HepG2 (cell line): Measurements from ENCODE around the gene ARMH3. TPM values are rescaled to one million over a fixed set of nuclear protein-coding genes. Genes with fewer than 3 reads are reported as not detected.
A peak's percentile ranks its signal among the peaks of the same experiment; 100 is the strongest.

Source experiments
- ATAC-seq: fragments of 200-7000 bp; cut with Tn5 transposase; 3 replicates; pipeline ENCODE4 v1.9.1; 2020; ENCODE audit warnings: mild to moderate bottlenecking, moderate library complexity
- BruUV-seq: library from RNA; stranded (reverse); fragments of 400-500 nt; replicated peaks from 2 replicates; lab custom pipeline; 2021; lab: Mats Ljungman, UMichigan
- CTCF ChIA-PET: fragments of 300-600 bp; formaldehyde crosslinking; extraction: SDS; loops from one replicate; lab custom pipeline; 2021; ENCODE audit warnings: low total read pairs, inconsistent platforms, low intra/inter-chr PET ratio; lab: Yijun Ruan, JAX
- POLR2A ChIA-PET: fragments of 350-600 bp; sonication (Branson Sonifier 250); formaldehyde crosslinking; loops from one replicate; lab custom pipeline; 2020; ENCODE audit warnings: antibody characterized with exemption, inconsistent platforms; lab: Yijun Ruan, JAX
- DNase-seq: peaks from one replicate; pipeline ENCODE4 v3.0.0-alpha.2; 2015; ENCODE audit warnings: low spot score
- FAIRE-seq: peaks from 3 replicates; lab custom pipeline; 2011; peaks lifted over from hg19 to GRCh38; lab: Jason Lieb, UNC
- H2AFZ ChIP-seq: one replicate; pipeline ENCODE4 v1.6.1; 2011; ENCODE audit warnings: low read length, inconsistent platforms
- H3K27ac ChIP-seq: fragments of 300-600 bp; 3 replicates; pipeline ENCODE4 v1.8.0; 2011; ENCODE audit warnings: mixed run types, mild to moderate bottlenecking, mixed read lengths, low read length, inconsistent platforms; ENCODE audit not compliant: insufficient read depth; ENCODE audit errors: extremely low read length
- H3K27me3 ChIP-seq, 2 experiments: fragments of 200-600 bp in 1 of 2; 2 replicates in 1 of 2; 3 replicates in 1 of 2; pipeline versions ENCODE4 v1.6.0 to v1.8.0; 2011; ENCODE audit warnings: low read length in 2 of 2, mild to moderate bottlenecking in 2 of 2, moderate library complexity in 2 of 2, inconsistent platforms in 1 of 2; ENCODE audit not compliant: insufficient read depth in 2 of 2, control insufficient read depth in 1 of 2
- H3K36me3 ChIP-seq, 2 experiments: fragments of 200-600 bp in 1 of 2; replicated peaks in 1 of 2; 2 replicates in 1 of 2; 3 replicates in 1 of 2; pipeline versions ENCODE4 v1.5.1 to v1.8.0; 2011; ENCODE audit warnings: low read length in 2 of 2, inconsistent platforms in 1 of 2; ENCODE audit not compliant: insufficient read depth in 2 of 2, control insufficient read depth in 1 of 2
- H3K4me1 ChIP-seq: 2 replicates; pipeline ENCODE4 v1.5.1; 2012; ENCODE audit warnings: low read length, inconsistent platforms; ENCODE audit not compliant: insufficient read depth
- H3K4me2 ChIP-seq: 2 replicates; pipeline ENCODE4 v1.6.0; 2011; ENCODE audit warnings: low read depth, low read length, inconsistent platforms
- H3K4me3 ChIP-seq, 3 experiments: fragments of 200-600 bp in 1 of 3; sonication (generic), shearing (Covaris generic) in 1 of 3; replicated peaks in 1 of 3; 2 replicates each; pipeline ENCODE4 v1.5.1; 2011 to 2016; ENCODE audit warnings: low read length in 3 of 3, inconsistent platforms in 2 of 3, low read depth in 2 of 3, mild to moderate bottlenecking in 2 of 3, control low read depth in 1 of 3, mixed read lengths in 1 of 3; ENCODE audit not compliant: insufficient read depth in 1 of 3
- H3K79me2 ChIP-seq: one replicate; pipeline ENCODE4 v1.6.1; 2011; ENCODE audit warnings: low read length, inconsistent platforms; ENCODE audit not compliant: insufficient read depth
- H3K9ac ChIP-seq: 2 replicates; pipeline ENCODE4 v1.6.0; 2011; ENCODE audit warnings: mild to moderate bottlenecking, low read depth, low read length, inconsistent platforms; ENCODE audit not compliant: insufficient read depth
- H3K9me3 ChIP-seq: 2 replicates; pipeline ENCODE4 v1.5.1; 2012; ENCODE audit warnings: mild to moderate bottlenecking, low read length
- H4K20me1 ChIP-seq: 2 replicates; pipeline ENCODE4 v1.6.0; 2011; ENCODE audit warnings: inconsistent platforms, mild to moderate bottlenecking, low read length, moderate library complexity; ENCODE audit not compliant: insufficient read depth
- HBP1 ChIP-seq: IDR thresholded peaks from 2 replicates; pipeline ENCODE4 v1.6.1; 2016; ENCODE audit warnings: low read depth, control low read depth
- HNF4G ChIP-seq, 2 experiments: sonication (generic) in 1 of 2; formaldehyde crosslinking in 1 of 2; IDR thresholded peaks; 2 replicates each; pipeline versions ENCODE4 v1.4.0 to v1.6.1; 2011 to 2020; ENCODE audit warnings: borderline replicate concordance in 2 of 2, low read depth in 2 of 2, mild to moderate bottlenecking in 2 of 2, low read length in 1 of 2, missing genetic modification reagents in 1 of 2, moderate library complexity in 1 of 2
- JARID2 ChIP-seq: sonication (generic); formaldehyde crosslinking; IDR thresholded peaks from 2 replicates; pipeline ENCODE4 v1.8.1; 2023; ENCODE audit warnings: missing genetic modification reagents, inconsistent platforms; ENCODE audit not compliant: insufficient replicate concordance
- REST ChIP-seq, 2 experiments: IDR thresholded peaks; 2 replicates each; pipeline ENCODE4 v1.6.1; 2011 to 2012; ENCODE audit warnings: low read length in 2 of 2, borderline replicate concordance in 1 of 2, low read depth in 1 of 2, mild to moderate bottlenecking in 1 of 2, moderate library complexity in 1 of 2
- SETDB1 ChIP-seq: sonication (generic); formaldehyde crosslinking; IDR thresholded peaks from 2 replicates; pipeline ENCODE4 v1.5.1; 2020; ENCODE audit warnings: missing genetic modification reagents, mild to moderate bottlenecking, borderline replicate concordance
- SSRP1 ChIP-seq: IDR thresholded peaks from 2 replicates; pipeline ENCODE4 v1.6.1; 2016; ENCODE audit warnings: control low read depth
- ZFP91 ChIP-seq: sonication (generic); formaldehyde crosslinking; IDR thresholded peaks from 2 replicates; pipeline ENCODE4 v1.9.0; 2022; ENCODE audit warnings: missing genetic modification reagents, mild to moderate bottlenecking, borderline replicate concordance
- WGBS: methylation state at CpG from one replicate; pipeline ENCODE4 v1.1.6; 2017; ENCODE audit warnings: low lambda C conversion rate; 5-methylcytosine and 5-hydroxymethylcytosine counted together
- in situ Hi-C: cut with HindIII; loops from 2 replicates; pipeline ENCODE4 v1.10.0; 2017; ENCODE audit warnings: low pct_unique_long_range_greater_than_20kb; ENCODE audit not compliant: extremely low pct_ligation_motif_present
- intact Hi-C: fragments of 100-400 bp; cut with micrococcal nuclease; formaldehyde crosslinking; loops from one replicate; pipeline ENCODE4 v1.10.0; 2022; ENCODE audit not compliant: unreplicated experiment
- polyA plus RNA-seq, 8 experiments: library from polyadenylated mRNA; depleted of rRNA in 3 of 8; stranded (reverse) in 7 of 8; unstranded in 1 of 8; fragments of >200 nt; fragmentation: Illumina TruSeq in 4 of 8; extraction: Trizol in 4 of 8; gene quantifications; 2 replicates each; pipeline versions ENCODE4 v1.2.1 to v1.2.3, GENCODE V29; 2011 to 2016; ENCODE audit warnings: low read depth in 4 of 8, missing spikeins in 1 of 8, mixed read lengths in 1 of 8; ENCODE audit not compliant: insufficient read depth in 1 of 8
- total RNA-seq, 5 experiments: library from RNA; depleted of rRNA; stranded (reverse); fragments of >200 nt; fragmentation: Illumina TruSeq; extraction: Trizol; gene quantifications; 2 replicates each; pipeline ENCODE4 v1.2.3, GENCODE V29; 2016; ENCODE audit warnings: low read depth in 1 of 5
- TF ChIP-seq, protein P1 (sequence below): IDR thresholded peaks from 2 replicates; pipeline ENCODE4 v1.6.1; 2012; ENCODE audit warnings: low read length, improper control_type of control experiment

ARMH3 gene
- total and polyA plus RNA-seq, 2 of the 13 experiments (the other 11 are each of a cell fraction or from before 2014, with no cell fraction given) = 8.4 to 16.9 TPM

- Histone ChIP-seq H3K4me3 (no peak overlapping the region), H2AFZ (no peak overlapping the region), H3K9me3 (no peaks in the 10 kb centered on the region), H3K36me3 (peaks cover 31 to 78% of the 10 kb centered on the region in 2 experiments), H3K4me2 (no peak overlapping the region), H3K27ac (no peak overlapping the region), H3K79me2 (no peaks in the 10 kb centered on the region), H3K4me1 (no peaks in the 10 kb centered on the region), H4K20me1 (no peaks in the 10 kb centered on the region), H3K9ac (no peak overlapping the region), H3K27me3 (no peaks in the 10 kb centered on the region)
- ChIA-PET POLR2A (no interaction called here), CTCF (no interaction called here)
- no peak for FAIRE-seq
- DNase-seq = no peak
- WGBS = 93% methylated on average over 4 of the region's 4 CpGs
- BruUV-seq = TSS peak; percentile 23
- in situ Hi-C loops = no loop called here
- TF ChIP-seq HNF4G (IDR thresholded peaks at IDR 0.05; ENCODE audit: borderline replicate concordance, low read depth, low read length) = no peak
- TF ChIP-seq HNF4G (CRISPR knock-in tag; IDR thresholded peaks at IDR 0.05; ENCODE audit: borderline replicate concordance, low read depth) = no peak
- no peak for TF ChIP-seq SSRP1 (CRISPR knock-in tag)
- TF ChIP-seq, protein P1, sequence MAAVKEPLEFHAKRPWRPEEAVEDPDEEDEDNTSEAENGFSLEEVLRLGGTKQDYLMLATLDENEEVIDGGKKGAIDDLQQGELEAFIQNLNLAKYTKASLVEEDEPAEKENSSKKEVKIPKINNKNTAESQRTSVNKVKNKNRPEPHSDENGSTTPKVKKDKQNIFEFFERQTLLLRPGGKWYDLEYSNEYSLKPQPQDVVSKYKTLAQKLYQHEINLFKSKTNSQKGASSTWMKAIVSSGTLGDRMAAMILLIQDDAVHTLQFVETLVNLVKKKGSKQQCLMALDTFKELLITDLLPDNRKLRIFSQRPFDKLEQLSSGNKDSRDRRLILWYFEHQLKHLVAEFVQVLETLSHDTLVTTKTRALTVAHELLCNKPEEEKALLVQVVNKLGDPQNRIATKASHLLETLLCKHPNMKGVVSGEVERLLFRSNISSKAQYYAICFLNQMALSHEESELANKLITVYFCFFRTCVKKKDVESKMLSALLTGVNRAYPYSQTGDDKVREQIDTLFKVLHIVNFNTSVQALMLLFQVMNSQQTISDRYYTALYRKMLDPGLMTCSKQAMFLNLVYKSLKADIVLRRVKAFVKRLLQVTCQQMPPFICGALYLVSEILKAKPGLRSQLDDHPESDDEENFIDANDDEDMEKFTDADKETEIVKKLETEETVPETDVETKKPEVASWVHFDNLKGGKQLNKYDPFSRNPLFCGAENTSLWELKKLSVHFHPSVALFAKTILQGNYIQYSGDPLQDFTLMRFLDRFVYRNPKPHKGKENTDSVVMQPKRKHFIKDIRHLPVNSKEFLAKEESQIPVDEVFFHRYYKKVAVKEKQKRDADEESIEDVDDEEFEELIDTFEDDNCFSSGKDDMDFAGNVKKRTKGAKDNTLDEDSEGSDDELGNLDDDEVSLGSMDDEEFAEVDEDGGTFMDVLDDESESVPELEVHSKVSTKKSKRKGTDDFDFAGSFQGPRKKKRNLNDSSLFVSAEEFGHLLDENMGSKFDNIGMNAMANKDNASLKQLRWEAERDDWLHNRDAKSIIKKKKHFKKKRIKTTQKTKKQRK = no peak
- TF ChIP-seq HBP1 (CRISPR knock-in tag) = no peak
- no peak for TF ChIP-seq REST (IDR thresholded peaks at IDR 0.05; ENCODE audit: borderline replicate concordance in 1 of 2, low read depth in 1 of 2, low read length in 2 of 2)
- no peak for TF ChIP-seq JARID2 (CRISPR knock-in tag)
- no peak for TF ChIP-seq SETDB1 (CRISPR knock-in tag)
- no peak for TF ChIP-seq ZFP91
- intact Hi-C loops = no loop called here
- no peak for ATAC-seq
These were observed 258.4 kb downstream of the ARMH3 start for GRCh38 chr10:101797403-101798059.
